HuH-7.5 (cell line): ENCODE results near the gene BAIAP2.

Experiments used
- DNase-seq: peaks from one replicate; pipeline ENCODE4 v3.0.0; 2011; ENCODE audit warnings: low spot score

The BAIAP2 gene, protein sequence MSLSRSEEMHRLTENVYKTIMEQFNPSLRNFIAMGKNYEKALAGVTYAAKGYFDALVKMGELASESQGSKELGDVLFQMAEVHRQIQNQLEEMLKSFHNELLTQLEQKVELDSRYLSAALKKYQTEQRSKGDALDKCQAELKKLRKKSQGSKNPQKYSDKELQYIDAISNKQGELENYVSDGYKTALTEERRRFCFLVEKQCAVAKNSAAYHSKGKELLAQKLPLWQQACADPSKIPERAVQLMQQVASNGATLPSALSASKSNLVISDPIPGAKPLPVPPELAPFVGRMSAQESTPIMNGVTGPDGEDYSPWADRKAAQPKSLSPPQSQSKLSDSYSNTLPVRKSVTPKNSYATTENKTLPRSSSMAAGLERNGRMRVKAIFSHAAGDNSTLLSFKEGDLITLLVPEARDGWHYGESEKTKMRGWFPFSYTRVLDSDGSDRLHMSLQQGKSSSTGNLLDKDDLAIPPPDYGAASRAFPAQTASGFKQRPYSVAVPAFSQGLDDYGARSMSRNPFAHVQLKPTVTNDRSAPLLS

DNA sequence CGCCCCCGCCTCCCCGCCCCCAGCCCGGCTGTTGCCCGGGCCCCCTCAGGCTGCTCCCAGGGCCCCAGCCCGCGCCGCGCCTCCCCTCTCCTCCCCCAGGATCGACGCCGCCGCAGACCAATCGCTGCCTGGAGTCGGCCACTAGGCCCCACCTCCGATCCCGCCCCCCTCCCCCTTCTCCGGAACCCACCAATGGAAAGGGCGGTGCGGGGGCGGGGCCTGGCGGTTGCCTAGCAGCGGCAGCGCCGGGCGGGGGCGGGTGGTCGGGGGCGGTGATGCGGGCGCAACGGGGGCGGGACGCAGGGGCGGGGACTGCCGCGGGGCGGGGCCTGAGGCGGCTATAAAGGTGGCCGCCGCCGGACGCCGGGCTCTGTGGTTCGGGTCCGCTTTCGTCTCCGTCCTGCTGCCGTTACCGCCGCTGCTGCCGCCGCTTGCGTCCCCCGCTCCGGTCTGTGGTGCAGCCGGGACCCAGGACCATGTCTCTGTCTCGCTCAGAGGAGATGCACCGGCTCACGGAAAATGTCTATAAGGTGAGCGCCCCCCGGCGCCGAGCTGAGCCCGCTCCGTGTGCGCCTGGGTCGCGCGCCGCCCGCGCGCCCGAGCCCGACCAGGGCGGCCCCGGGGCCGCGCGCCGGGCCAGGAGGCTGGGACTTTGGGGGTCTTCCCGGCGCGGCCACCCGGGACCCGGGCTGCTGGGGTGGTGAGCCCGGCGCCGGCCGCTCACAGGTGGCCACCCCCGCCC, at the start of gene BAIAP2:
TSS of gene BAIAP2 (plus strand) at position 373 of the 742 bp plus-strand sequence. CDS start at position 477, 104 bp downstream.
- peak; percentile 100 for DNase-seq

DNA sequence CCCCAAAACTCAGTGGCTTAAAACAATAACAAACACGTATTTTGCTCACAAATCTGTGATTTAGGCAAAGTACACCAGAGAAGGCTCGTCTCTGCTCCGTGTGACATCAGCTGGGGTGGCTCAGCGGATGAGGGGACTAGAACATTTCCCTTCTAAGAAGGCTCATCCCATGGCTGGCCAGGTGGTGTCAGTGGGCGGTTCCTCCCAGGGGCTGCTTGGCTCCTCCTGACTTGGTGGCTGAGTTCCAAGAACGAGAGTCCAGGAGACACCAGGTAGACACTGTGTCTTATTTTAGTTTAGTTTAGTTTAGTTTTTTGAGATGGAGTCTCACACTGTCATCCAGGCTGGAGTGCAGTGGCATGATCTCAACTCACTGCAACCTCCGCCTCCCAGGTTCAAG, 48.9 kb upstream of the BAIAP2 start:
- no peak for DNase-seq

DNA sequence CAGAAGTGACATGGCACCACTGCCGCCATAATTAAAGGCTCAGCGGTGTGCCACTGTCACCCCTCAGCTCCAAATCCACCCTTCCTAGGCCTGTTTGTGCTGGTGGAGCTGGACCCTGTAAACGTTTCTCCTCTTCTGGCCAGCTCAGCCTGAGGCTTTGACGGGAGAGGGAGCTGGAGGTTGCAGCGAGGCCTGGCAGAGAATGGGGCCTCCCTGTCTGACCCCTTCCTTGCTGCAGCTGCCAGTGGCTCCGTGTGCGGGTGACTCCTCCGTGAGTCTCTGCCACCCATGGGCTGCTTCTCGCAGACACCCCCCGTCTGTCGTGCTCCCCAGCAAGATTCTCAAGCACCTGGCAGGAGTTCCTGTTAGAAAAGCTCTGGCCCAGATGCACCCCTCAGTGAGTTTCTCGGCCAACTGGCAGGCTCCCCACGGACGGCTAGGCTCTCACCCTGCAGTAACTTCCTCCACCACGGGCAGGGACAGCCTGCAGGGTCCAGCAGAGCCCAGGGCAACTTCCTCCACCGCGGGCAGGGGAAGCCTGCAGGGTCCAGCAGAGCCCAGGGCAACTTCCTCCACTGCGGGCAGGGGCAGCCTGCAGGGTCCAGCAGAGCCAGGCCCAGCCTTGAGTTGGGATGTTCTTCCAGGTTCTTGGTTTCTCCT, 48.0 kb upstream of the BAIAP2 start:
- DNase-seq, result no peak

DNA sequence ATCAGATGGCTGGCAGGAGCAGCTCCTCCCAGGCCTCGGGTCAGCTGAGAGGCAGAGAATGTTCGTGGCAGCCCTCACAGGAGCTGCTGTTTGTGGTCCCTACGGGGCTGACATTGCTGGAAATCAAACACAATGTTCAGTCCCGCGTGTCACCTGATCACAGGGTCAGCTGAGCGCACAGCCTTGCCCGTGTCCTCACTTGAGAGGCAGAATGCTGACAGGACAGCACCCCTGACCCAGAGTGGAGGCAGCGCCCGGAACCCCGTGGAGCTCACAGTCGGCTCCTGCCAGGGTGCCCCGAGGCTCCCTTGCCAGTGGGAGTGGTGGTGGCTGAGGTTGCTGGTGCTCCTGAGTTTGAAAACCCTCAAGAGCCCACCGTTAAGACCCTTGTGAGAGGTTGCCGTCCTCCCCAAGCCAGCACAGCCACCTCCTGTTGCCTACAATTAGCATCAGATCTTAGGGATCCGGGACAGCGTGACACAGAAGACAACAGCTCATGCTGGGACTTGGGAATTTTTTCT, 47.0 kb upstream of the BAIAP2 start:
- DNase-seq, result no peak

DNA sequence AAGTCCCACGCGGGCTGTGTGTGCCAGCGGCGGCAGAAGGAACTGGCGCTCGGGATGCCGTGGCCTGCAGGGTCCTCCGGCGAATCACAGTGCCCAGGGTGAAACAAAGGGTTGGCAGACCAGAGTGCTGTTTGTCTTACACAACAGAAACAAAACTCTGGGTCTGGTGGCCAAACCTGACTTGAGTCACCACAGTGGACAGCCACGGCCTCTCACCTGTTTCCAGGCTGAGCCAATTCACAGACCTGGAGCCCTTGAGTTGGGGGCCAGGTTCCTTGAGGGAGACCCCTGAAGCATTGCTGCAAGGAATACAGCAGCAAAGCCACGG, 45.4 kb upstream of the BAIAP2 start:
- no peak for DNase-seq

DNA sequence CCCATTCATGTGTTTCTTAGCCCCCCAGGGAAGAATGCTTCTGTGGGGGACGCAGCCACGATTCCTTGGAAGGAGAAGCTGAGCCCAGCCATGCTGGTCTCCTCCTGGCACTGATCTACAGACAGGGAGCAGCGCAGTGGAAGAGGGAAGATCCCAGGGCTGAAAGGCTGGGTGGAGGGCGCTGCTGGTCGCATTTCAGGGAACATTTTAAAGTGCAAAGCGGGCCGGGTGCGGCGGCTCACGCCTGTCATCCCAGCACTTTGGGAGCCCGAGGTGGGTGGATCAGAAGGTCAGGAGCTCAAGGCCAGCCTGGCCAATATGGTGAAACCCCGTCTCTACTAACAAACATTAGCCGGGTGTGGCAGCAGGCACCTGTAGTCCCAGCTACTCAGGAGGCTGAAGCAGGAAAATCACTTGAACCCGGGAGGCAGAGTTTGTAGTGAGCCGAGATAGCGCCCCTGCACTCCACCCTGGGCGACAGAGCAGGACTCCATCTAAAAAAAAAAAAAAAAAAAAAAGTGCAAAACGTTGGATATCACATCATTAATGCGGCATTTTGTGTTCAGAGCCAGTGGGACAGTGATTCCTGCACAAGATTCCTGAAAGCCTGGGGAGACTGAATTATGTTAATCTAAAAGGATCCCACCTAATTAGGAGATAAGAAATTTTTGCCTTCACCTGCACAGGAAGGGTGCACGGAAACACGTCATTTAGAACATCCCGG, 43.9 kb upstream of the BAIAP2 start:
- peak; percentile 48 for DNase-seq

DNA sequence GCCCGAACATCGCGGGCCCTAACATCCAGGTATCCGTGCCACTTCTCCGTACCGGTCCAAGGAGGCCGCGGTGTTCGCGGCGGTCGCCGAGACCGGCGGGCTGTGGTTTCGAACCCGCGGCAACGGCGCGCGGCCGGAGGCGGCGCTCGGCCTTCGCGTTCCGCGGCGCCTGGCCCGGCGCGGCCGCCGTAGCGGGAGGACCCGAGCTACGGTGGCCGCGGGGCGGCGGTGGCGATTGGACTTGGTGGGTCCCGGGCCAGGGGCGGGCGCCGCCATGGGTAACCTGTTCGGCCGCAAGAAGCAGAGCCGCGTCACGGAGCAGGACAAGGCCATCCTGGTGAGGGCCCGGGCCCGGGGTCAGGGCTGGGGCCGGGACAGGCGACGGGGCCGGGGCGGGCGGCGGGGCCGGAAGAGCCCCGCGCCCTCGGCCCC, 43.3 kb upstream of the BAIAP2 start, which contains the start of gene CHMP6:
TSS of gene CHMP6 (plus strand) at position 197 of the 432 bp plus-strand sequence. CDS start at position 275, 78 bp downstream.
- peak; percentile 87 for DNase-seq

DNA sequence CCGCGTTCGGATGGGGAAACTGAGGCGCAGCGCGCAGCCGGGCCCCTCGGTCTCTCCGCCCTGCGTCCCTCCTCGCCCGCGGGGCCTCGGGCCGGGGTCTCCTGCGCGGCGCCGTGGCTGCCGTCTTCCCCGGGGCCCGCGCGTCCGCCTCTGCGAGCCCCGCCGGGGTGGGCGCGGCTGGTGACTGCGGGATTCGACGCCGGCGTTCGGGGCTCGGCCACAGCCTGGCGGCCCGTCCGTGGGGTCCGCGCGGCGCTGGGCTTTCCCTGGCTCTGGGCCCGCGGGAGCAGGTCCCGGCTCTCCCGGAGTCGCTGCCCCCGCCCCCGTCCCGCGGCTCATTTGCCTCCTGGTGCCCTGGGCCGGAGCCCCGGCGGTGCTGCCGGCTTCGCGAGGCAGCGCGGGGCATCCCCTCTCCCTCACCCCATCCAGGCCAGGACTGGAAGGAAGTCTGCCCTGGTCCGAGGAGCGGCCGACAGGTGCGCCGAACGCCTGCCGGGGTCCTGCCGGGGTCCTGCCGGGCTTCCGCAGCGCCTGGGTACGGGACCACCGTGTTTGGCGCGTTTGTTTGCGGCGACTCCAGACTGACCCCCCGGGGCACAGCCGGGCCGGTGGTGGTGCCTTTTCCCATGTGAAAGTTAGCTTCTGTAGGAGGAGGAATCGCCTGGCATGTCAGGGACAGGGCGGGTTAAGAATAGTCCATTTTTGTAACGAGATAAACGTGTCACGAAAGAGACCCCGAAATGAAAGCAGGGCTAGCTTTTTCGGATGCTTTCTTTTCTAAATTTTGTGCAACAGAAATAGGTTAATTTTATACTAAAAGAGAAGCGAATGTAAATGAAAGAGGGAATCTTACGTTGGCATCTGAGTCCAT, 42.6 kb upstream of the BAIAP2 start:
- peak; percentile 74 for DNase-seq

DNA sequence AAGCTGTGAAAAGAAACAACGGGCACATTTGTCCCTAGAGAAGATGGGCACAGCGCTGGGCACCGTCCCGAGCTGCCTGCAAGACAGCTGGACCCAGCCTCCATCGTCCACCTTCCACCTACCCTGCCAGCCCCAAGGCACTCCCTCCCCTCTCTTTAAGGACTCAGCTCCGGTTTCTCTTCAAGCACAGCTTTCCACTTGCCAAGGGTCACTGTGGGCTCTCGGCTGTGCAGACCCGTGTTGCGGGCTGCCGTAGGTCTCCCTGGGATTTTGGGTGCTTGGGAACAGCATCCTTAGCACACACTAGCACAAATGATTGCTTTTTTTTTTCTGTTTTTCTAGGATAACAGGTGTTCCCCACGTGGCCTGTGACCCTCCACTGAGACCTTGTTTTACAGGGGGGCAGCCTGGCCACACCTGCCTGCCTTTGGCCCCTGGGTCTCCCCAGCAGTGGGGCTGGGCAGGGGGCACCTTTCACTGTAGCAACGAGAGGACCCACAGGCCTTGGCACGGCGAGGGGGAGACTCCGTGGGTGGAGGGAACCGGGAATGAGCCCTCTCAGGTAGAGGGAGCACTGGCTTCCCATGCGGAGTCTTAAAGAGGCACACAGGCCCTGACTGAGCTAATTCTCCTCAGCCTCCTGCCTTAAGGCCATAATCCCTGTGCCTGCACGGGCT, 41.9 kb upstream of the BAIAP2 start:
- DNase-seq, result peak; percentile 23

DNA sequence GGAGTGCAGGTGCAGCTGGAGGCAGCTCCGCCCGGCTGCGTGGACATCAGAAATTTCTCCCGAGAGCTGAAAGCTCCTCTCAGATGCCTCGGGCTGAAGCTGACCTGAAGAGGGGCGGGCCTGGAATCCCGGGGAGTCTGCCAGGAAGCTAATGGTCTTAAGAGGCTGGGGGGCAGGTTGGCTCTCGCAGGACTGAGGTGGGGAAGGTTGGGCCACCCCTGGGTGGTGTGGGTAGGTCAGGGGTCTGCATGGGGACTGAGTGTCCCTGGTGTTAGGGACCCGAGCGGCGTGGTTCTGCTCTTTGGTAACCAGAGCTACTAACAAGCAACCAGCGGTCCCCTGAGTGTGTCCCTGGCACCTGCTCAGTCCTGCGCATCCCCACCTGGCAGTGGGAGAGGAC, 39.8 kb upstream of the BAIAP2 start:
- no peak for DNase-seq

DNA sequence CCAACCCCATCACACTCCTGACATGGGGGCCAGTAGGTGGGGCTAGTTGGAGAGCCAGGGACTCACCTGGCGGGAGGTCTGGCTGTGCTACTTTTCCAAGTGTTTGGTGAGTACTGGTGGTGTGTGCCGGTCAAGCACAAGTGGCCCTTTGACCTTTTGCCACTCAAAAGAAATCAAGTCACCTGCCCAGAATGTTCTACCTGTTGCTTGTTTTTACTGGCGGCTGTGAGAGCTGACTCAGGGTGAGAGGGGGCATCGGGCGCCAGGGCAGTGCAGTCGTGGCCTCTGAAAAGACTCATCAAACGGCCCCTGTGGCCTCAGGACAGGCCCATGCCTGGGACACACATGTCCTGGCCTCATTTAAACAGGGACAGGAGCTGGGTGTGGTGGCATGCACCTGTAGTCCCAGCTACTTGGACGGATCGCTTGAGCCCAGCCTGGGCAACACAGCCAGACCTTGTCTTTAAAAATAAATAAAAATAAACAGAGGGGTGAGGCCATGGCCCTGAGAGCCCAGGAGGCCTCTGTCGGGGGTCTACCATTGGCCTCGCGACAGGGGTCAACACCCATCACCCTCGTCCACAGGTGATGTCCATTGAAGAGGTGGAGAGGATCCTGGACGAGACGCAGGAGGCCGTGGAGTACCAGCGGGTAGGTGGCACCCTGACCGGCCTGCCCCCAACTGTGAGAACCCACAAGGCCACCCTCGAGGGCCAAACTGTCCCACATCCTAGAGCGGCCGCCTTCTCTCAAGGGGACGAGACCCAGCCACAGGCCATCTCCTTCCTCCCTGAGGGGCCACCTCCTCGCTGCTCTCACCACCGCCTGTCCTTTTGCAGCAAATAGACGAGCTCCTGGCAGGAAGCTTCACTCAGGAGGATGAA, 38.3 kb upstream of the BAIAP2 start:
- DNase-seq, result no peak

DNA sequence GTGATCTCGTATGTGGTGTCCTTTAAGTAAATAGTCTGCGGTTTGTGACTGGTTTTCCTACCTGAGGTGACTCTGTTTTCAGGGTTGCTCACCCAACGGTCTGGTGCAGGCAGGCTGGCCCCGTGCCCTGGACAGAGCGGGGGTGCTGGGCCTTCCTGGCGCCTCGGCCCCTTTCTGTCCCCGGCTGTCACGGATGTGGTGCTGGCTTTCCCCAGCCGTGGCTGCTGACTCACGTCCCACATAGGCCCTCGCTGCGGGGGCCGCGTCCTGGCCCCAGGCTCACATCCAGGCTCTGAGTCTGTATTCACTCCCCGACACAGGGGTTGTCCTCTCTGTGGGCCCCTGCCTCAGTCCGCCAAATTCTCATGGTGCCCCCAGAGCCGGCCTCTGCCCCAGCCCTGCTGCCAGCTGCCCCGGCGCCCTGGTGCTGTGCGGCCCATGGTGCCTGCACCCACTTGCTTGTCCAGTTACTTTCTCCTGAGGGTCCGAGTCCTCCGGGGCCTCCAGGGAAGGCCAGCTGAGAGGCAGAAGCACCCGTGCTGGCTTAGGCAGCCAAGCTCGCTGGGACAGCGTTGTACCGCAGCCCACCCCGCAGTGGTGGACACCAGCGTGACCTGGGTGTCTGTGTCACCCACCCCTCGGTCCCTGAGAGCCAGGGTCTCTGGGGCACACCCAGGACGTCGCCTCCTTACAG, 37.4 kb upstream of the BAIAP2 start:
- no peak for DNase-seq

DNA sequence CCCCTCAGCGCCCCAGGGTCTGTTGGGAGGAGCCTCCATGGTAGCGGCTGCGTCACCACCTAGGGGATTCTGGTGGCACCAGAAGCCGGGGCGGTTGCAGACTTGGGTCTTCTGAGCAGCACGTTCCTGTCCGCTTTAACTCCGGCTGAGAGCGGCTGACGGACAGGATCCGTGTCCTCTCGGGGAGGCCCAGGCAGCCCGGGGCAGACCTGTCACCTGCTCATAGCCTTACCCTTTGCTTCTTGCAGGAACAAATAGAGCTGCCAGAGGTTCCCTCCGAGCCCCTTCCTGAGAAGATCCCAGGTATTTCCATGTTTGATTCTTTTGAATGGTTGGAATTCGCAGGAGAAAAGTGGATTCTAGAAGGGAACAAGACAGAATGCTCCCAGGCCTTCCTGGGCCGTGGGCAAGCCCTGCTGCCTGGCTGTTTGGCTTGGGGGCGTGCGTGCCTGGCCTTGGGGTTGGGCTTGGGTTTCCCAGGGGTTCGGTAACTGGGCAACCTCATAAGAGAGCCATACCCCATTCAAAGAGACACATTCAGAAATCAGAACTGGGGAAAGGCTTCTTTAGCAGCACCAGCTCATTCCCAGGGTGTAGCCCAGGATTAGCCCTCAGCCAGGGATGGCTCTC, 36.7 kb upstream of the BAIAP2 start:
- no peak for DNase-seq

DNA sequence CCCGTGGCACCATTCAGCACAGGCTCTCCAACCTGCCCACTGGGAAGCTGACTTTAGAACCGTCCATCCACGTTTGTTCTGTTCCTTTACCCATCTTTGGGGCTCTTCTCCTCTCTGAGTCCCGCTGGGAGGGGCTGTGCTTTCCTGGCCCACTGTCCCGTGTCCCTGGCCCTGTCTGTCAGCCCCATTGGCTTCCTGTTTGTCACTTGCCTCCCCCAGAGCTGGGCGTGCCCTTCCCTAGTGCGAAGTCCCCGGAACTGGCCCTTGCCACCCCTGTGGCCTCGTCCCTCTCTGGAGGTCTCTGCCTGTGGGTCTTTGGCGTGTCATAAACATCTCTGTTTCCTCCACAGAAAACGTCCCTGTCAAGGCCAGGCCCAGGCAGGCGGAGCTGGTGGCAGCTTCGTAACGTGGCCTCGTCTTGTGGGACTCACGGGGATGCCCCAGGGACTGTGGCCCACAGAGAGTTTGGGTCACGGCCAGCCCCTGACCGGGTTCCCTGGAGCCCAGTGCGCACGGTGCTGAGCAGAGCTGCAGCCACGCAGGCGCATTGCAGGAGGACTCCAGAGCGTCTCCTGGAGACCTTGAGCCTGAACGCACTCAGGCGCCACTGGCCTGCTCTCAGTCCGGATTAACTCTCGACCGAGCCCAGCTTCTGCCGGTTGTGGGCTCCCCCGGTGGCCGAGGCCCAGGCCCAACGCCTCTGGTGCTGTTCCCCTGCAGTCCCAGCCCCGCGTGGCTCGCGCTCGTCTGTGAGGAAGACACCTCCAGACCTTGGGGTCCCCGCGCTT, 36.0 kb upstream of the BAIAP2 start:
- no peak for DNase-seq

DNA sequence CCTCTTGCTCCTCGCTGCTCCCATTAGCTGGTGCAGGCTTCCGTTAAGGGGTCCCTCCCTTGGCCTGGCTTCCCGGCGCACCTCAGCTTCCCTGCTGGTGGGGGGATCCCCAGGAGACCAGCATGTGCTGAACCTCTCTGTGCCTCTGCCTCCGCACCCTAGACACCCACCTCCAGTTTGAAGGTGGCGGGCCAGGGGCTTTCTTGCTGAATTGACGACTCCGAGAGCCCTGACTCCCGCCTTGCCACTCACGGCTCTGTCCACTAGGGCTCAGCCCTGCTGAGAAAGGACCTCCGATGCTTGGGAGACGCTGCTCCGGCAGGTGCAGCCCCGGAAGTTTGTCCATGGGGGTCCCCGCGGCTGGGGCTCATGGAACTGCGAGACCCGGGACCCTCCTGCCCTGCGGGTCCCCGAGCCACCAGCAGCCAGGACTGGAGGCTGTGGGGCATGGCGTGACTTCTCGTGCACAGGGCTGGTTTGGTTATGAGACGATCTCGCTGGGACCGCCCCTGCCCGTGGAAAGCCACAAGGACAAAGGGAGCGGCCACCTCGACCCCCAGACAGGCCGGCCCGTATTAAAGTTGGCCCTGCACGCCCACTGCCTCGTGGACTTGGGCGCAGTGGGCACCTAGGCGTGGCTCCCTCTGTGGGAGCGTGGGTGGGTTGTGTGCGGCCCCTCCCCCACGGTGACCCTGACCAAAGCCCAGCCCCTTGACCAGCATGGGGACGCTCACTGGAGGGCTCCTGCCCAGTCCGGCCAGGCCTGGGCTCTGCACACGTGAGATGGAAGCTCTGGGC, 35.2 kb upstream of the BAIAP2 start:
- no peak for DNase-seq

DNA sequence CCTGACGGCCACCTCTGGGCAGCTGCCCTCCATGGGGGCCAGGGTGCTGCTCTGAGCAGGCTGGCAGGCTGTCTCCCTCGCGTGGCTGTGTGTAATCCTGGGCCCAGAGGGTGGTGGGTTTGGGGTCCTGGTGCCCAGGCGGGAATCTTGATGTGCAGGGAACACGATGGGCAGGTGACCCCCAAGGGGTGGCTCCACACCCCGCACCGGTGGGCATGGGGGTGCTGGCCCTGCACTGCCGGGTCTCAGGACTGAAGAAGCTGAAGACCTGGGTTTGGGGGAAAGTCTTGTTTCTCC, 34.7 kb upstream of the BAIAP2 start:
- peak; percentile 14 for DNase-seq
